Hepatic stellate cell (primary cell): ENCODE measurements around the gene CRADD.
"Not testable (repeated sequence)": the region's sequence is repeated elsewhere in the genome, so short reads cannot be mapped to it uniquely, and the experiment has no call there.

Source experiments
- DNase-seq: peaks from one replicate; pipeline ENCODE4 v3.0.0; 2011; ENCODE audit warnings: low spot score

CRADD gene

DNA sequence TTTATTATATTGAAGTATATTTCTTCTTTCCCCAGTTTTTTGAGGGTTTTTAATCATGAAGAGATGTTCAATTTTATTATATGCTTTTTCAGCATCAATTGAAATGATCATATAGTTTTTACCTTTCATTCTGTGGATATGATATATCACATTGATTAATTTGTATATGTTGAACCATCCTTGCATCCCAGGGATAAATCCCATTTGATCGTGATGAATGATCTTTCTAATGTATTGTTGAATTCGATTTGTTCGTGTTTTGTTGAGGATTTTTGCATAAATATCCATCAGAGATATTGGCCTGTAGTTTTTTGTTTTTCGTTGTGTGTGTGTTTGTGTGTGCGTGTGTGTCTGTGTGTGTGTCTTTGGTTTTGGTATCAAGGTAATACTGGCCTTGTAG lies 196.4 kb downstream of the CRADD start:
- DNase-seq, result no peak

DNA sequence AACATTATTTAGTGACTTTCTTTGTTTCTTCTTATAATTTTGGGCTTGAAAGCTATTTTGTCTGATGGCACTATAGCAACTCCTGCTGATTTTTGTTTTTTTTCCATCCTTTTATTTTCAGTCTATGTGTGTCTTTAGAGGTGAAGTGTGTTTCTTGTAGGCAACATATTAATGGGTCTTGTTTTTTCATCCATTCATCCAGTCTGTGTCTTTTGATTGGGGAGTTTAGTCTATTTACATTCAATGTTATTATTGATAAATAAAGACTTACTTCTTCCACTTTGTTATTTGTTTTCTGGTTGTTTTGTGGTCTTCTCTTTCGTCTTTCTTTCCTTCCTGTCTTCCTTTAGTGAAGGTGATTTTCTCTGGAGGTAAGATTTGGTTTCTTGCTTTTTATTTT lies 198.0 kb downstream of the CRADD start:
- no peak for DNase-seq

DNA sequence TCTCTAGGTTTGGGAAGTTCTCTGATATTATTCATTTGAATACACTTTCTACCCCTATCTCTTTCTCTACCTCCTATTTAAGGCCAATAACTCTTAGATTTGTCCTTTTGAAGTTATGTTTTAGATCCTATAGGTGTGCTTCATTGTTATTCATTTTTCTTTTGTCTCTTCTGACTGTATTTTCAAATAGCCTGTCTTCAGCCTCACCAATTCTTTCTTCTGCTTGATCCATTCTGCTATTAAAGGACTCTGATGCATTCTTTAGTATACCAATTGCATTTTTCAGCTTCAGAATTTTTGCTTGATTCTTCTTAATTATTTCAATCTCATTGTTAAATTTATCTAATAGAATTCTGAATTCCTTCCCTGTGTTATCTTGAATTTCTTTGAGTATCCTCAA lies 199.2 kb downstream of the CRADD start:
- DNase-seq, result no peak

DNA sequence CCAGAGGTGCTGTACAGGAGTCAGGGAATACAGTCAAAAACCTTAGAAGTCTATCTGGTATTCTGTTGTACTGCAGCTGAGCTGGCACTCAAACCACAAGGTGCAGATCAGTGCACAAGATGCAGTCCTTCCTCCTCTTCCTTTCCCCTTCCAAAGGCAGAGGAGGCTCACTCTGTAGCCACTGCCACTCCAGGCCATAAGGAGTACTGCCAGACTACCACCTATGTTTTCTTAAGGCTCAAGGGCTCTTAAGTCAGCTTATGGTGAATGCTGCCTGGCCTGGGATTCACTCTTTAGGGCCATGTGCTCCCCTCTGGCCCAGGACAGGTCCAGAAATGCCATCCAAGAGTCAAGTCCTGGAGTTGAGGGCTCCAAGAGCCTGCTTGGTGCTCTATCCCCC lies 200.3 kb downstream of the CRADD start:
- no peak for DNase-seq

DNA sequence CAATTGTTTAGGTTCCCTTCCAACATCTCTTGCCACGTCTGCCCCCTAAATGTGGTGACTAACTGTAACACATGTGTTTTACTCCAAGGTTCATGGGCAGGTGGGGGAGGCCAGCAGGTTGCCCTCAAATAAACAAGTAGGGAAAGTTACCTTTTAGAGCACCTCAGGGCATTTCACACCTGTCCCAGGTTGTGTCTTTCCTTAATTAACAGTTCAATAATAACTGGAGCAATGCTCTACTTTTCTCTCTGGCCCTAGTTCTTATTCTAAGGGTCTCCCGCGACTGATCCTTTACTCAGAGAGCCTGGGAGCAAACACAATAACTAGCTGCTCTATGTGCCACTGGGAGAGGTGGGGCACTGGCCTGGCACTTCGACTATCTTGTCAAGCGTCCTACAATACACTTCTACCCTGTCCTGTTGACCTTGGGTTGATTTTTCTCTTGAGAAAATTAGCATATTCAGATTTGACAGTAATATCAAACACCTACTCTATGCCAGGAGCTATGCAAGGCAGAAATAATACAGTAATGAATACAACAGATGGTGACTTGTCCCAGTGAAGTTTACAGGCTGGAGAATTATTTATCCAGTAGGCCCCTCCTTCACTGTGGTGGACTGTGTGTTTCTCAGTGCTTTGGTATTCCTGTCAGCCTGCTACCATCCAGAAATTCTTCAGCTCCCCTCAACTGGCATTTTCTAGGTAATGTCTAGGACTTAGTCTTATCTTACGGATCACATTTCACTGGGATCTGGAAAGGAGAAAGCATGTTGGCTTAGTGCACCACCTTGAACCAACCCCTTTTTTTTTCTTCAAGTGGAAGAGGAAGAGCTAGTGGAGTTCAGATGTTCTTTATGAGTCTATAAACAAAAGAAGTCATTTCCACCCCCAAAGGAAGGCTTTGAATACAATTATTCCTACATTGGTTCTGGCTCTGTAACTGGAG lies 202.6 kb downstream of the CRADD start:
- DNase-seq, result peak; percentile 36

DNA sequence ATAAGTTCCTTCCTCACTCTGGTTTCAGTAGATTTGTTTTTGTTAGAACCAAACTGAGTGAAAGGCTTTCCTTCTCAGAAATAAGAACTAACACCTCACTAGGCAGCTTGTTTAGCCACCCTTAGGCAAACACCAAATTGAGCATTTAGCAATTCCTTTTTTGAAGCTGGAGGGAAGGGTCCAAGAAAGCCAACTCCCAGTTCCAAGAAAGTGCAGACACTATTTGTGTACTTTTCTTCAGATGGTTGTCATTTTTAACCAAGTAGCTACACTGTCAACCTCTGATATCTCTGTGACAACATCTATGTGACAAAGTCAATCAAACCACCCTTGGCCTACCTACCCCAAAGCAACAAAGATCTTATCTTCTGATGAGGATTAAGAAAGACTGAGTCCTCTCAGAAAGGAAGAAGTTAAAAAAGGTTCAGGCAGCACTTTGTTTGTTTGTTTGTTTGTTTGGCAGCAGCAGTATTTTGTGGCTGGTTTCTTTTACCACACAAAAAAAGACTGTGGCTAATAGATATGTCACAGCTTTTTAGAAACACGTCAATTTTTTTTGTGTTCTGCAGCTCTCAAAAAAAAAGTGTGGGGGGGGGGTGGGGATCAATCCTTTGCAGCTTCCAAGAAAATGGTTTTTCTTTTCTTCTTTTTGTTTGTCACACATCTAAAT lies 203.8 kb downstream of the CRADD start:
- DNase-seq, result no peak

DNA sequence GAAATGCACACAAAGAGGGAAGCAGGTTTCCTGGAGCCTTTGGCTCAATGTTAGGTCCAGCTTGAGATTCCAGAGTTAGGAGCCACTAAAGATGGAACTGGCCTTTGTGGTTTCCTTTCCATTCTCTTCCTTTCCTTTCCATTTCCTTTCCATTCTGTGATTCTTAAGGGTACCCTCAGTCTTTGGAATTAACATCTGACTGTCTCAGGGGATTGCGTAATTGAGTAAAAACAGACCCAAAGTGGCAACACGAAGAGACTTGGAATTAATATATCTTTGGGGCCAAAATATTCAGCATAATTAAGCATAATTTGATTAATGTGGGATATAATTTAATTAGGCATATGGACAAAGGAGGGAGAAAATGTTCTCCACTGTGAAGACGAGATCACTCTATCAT lies 205.6 kb downstream of the CRADD start:
- no peak for DNase-seq

DNA sequence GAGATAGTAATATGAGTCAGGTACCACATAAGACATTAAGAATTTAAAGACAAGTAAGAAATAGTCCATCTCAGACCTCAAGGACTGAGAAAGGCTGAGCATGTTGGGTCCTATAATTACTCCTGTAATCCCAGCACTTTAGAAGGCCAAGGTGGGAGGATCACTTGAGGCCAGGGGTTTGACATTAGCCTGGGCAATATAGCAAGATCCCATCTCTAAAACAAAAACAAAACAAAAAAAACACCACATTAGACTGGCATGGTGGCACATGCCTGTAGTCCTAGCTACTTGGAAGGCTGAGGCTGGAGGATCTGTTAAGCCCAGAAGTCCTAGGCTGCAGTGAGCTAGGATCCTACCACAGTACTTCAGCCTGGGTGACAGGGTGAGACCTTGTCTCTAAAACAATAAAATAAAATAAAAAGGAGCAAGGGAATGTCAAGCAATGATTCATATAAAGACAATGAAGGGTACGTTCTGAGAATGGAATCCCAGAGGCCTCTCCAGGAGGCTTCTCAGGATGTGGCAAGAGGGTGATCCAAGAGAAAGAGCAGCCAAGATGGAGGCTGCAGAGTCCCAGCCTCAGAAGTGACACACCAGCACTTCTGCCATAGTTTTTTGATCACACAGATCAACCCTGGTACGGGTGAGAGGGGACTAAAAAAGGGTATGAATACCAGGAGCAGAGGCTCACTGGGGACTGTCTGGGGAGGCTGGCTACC lies 206.4 kb downstream of the CRADD start:
- DNase-seq, result peak; percentile 31

DNA sequence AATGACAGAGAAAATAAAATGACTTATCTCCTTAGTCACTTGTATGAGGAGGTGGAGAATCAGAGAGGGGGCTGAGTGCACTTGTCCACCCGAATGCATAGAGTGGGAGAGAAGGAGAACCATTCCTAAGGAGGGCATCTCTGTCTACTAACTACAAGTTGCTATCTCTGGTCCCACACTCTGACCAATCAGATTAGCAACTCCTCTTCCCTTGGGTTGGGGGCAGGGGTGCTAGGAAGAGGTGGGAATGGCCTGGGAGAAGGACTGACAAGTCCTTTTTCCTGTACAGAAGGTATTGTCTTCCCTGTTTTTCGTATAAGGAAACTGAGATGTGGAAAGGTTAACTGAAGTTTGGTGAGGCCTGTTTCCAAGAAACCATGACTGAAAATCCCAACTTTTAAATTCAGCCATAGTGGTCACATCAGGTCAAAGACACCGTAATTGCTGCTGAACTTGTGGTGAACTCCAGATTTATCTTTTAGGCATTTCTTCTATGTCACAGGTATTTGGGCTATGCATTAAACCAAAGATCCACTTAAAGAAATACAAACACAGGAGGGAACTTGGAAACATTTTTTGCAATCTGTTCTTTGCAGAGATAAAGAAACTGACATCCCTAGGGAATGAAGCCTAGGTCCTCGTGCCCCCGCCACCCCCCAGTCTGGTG lies 207.8 kb downstream of the CRADD start:
- no peak for DNase-seq

DNA sequence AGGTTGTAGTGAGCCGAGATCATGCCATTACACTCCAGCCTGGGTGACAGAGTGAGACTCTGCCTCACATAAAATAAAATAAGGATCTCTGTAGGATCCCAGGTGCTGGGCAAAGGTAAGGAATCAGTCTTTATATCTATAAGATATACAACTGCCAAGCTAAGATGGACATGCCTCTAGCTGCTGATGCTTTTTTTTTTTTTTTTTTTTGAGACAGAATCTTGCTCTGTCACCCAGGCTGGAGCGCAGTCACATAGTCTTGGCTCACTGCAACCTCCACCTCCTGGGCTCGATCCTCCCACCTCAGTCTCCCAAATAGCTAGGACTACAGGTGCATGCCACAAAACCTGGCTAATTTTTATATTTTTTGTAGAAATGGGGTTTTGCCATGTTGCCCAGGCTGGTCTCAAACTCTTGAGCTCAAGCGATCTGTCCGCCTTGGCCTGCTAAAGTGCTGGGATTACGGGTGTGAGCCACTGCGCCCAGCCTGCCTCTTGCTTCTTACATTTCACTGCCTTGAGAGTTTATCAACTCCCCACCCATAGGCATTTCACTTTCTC lies 208.9 kb downstream of the CRADD start:
- DNase-seq, result not testable (repeated sequence)

DNA sequence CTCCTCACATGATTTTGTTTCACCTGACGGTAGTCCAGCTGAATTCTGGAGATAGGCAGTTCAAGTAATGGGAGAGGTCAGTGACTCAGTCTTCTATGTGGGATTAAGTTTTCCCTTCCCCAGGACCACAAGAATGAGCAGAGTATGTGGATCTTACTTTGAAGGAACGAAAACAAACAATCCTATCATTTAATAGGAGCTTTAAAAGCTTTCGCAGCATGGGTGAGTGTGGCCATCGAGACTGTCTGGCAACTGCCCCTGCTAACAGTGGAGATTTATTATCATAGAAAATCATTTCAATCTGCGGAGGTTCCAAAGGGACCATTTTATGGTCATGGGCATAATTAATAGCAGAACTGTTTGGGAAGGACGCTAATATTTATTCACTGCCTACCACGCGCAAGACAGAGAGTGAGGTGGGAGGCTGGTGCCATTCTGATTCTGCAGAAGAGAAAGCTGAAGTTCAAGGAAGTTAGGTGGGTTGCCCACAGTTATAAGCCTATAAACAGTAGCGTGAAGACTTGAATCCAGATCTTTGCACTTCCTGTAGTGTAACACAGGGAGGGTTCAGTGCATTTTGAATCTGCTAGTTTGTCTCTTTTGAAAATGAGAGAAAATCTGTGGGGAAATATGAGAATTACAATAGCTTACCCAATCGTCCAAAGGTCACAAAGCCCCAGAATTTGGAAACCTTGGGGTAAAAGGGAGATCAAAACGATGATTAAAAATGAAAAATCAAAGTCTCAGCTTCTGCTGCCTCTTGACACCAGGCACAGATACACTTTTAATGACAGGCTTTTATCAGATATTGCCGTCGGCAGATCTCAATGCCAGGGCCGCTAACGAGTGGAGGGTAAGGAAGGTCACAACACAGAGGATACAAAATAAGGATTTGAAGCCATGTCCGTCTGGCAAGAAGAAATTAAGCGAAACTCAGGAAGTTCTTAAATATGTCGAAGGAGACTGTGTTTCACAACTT lies 209.6 kb downstream of the CRADD start:
- no peak for DNase-seq

DNA sequence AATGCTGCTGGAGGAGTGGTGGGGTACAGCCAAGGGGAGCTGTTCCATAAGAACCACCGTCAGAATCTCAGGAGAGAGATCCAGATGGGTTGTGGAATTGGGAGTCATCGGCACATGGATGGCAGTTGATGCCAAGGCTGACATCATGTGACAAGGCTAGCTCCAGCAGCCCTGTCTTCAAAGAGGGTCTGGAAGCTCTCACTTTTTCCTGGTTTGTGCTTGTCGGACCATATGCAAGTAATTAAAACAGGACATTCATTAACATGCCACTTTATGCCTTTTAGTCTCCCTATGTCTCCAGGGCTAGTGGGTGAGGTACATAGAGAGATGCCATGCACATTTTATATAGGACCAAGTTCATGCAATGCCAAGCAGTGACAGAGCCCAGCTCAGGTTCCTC lies 211.8 kb downstream of the CRADD start:
- no peak for DNase-seq

DNA sequence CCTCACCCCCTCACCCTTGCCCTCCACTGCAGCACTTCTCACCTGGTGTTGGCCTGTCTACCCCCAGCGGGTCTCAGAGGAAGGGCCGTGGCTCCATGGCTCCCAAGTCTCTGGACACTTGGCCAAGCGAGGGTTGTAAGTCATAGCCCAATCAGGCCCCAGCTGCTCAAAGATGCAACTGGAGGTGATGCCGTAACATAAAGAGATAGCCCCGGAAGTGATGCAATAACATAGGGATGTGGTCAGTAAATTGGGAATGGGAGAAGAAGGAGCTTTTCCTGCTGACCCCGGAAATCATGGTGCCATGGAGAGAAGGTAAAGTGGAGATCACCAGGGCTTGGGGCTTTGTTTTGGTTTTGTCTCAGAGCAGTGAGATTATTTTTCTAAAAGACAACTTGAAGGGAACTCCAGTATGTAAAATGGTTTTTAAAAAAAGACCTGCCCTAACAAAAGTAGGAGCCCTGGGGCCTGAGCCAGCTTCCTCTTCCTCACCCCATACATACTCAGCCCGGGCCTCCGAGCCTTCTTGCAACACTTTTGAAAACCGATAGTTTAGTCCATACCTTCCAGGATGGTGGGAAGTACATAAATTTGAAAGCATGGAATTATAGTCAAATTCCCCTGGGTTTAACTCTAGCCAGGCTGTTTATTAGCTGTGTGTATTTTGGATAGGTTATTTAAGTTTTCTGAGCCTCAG lies 212.5 kb downstream of the CRADD start:
- DNase-seq, result no peak

DNA sequence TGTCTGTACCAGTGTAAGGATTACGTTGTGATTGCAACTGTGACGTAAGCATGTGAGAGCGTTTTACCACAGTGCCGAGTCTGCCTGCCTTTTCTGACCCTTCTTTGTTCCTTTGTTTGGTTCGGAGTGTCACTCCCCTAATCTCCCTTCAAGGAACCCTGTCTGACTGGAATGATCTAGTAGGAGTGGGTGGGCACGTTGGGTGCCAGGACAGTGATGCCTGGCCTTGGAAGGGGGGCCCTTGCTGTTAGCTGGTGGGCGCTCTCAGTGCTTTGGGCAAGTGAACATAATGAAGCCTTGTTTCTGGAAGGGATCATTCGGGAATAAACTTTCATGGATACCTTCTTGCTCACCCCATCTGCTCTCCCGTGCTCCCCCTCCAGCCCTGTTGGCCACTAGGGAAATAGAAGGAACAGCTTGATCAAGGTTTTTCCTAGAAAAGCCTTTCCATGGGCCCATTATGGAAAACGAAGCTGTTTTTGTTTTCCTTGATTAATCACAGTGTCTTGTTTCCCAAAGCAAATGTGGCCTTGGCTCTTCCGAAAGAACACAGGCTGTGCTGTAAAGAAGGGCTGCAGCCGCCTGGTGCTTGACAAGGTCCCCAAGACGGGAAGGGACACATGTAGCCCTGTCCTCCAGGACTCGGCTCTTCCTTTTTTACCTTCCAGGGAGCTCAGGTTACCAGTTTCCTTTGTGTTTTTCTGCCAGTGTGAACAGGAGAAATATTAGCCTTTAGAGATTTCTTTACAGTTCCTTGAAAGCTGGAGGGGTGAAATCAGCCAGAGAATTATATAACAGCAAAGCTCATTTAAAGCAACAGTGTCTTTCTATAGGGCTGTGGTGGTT lies 215.5 kb downstream of the CRADD start:
- no peak for DNase-seq

DNA sequence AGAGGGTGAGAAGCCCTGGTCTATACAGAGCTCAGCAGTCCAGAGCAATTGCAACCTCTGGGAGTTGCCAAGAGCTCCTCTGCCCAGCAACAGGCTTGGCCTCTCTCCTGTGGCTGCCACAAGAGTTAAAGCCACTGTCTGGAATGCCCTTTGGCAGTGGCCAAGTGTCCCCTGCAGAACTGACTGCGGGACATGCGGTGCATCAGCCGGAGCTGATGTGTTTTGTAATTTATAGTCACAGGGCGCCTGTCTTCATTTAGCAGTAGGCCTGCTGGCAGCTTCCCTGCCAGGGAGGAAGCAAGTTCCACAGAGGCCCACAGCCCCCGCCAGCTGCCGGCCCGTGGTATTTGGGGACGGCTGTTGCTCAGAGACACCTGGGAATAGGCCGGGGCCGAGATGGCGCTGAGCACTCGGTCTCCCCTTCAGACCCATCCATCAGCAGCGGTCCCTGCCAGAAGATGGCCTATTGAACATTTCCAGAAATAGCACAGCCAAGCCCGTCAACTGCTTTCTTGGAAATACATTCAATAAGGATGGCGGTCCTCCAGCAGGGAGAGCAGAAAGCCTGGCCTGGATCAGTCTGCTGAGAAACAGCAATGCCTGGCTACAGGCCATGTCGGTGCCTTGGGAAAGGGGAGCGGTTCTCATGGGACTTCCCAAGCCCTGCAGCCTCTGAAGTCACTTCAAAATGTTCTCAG lies 217.4 kb downstream of the CRADD start:
- DNase-seq, result peak; percentile 43

DNA sequence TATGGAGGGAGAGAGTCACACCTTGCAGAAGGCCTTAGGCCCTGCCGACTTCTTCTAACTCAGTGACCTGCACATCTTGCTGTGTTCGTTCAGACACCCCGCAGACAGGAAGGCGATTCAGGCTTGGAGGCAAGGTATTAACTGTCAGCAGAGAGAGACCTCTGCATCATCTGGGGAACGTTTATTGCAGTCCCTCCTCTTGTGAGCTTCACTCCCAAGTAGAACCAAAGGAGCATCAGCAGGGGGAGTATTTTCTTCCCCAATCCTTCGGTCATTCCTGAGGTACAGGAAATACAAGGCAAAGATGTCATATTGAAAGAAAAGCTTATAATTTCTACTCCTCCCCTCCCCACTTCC lies 217.9 kb downstream of the CRADD start:
- peak; percentile 40 for DNase-seq

DNA sequence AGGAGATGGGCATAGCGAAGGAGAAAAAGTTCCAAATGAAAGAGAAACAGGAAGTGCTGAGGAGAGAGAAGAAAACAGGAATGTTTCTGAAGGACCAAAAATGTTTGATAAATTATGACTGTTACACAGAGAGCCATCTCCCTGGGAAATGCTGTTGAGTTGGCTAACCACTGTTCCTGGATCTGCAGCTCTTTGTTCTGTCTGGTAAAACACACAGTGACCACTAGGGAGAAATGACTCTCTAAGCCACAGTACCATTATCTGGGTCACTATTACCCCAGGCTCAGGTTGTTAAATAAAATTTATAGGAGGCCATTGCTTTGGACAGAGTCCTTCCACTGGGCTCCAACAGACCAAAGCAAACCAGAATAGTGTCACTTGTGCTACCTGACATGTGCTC lies 219.3 kb downstream of the CRADD start:
- peak; percentile 19 for DNase-seq

DNA sequence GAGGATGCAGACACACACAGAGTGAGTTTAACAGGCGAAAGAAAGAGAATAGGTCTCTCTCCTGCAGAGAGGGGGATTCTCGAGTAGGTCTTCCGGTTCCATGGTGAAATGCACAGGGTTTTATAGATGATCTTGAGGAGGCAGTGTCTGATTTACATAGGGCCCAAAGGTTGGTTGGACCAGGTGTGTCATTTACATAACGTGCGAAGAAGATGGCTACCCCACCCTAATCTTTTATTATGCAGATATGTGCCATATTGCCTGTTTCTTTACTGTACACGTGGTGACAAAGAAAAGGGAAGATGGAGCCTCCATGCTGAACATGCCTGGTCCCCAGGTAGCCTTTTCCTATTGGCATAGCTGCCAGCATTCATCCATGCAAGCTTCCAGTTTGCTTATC lies 219.8 kb downstream of the CRADD start:
- DNase-seq, result no peak

DNA sequence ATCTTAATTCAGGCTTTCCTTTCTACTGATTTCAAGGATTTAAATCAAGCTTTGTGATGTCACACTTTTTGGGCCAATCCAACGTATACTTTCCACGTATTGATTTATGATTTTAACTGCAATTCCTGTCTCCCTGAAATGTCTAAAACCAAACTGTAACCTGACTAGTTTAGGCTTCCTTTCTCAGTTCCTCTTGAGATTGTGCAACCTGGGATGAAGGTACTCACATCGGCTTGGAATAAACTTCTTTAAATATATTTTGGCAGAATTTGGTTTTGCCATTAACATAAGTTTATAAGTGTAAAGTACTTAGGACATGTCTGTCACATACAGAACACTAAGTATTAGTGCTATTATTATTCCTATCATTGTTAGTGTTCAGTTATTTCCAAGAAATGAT lies 224.6 kb downstream of the CRADD start:
- no peak for DNase-seq
